KMS-11 (cell line): ENCODE measurements around the gene PRDX5.

Source experiments
- H2AFZ ChIP-seq: fragments of 200-600 bp; sonication (generic); 2 replicates; pipeline ENCODE4 v1.6.1; 2016; ENCODE audit warnings: antibody characterized with exemption, mixed run types, low read depth
- H3K27ac ChIP-seq: fragments of 200-600 bp; sonication (generic); 2 replicates; pipeline ENCODE4 v1.6.1; 2016; ENCODE audit warnings: mild to moderate bottlenecking, mixed run types
- H3K27me3 ChIP-seq: fragments of 200-600 bp; sonication (generic); 2 replicates; pipeline ENCODE4 v1.6.1; 2017; ENCODE audit warnings: mild to moderate bottlenecking, low read depth, mixed run types, moderate library complexity; ENCODE audit not compliant: insufficient read depth
- H3K36me3 ChIP-seq: fragments of 200-600 bp; sonication (generic); 2 replicates; pipeline ENCODE4 v1.6.1; 2017; ENCODE audit warnings: mild to moderate bottlenecking, mixed run types; ENCODE audit not compliant: insufficient read depth
- H3K4me1 ChIP-seq: fragments of 200-600 bp; sonication (generic); 2 replicates; pipeline ENCODE4 v1.6.1; 2016; ENCODE audit warnings: mild to moderate bottlenecking, low read depth, mixed run types; ENCODE audit not compliant: poor library complexity, severe bottlenecking
- H3K4me2 ChIP-seq: fragments of 200-600 bp; sonication (generic); 2 replicates; pipeline ENCODE4 v1.7.0; 2016; ENCODE audit warnings: mild to moderate bottlenecking, mixed run types
- H3K4me3 ChIP-seq: fragments of 200-600 bp; sonication (generic); IDR thresholded peaks from 2 replicates; pipeline ENCODE4 v1.6.1; 2017; ENCODE audit warnings: low read depth, low read length, mixed read lengths; ENCODE audit not compliant: insufficient read depth
- H3K79me2 ChIP-seq: fragments of 200-600 bp; sonication (generic); 2 replicates; pipeline ENCODE4 v1.6.1; 2016; ENCODE audit warnings: low read depth, mixed run types; ENCODE audit not compliant: insufficient read depth
- H3K9ac ChIP-seq: fragments of 200-600 bp; sonication (generic); 2 replicates; pipeline ENCODE4 v1.6.1; 2016; ENCODE audit warnings: mild to moderate bottlenecking, mixed run types
- H4K20me1 ChIP-seq: fragments of 200-600 bp; sonication (generic); 2 replicates; pipeline ENCODE4 v1.6.1; 2016; ENCODE audit warnings: mild to moderate bottlenecking, mixed run types; ENCODE audit not compliant: insufficient read depth
- CTCF ChIP-seq: fragments of 200-600 bp; sonication (generic); conservative IDR thresholded peaks from 2 replicates; pipeline ENCODE4 v1.6.1; 2017; ENCODE audit warnings: low read depth, mild to moderate bottlenecking, antibody characterized with exemption, low read length, moderate library complexity, mixed read lengths

PRDX5 gene

GRCh38 chr11:64360448-64360921, 42.6 kb downstream of the PRDX5 start:
- H3K27ac ChIP-seq, result no peak overlapping the region
- H3K27me3 ChIP-seq, result no peaks in the 10 kb centered on the region
- H2AFZ ChIP-seq, result no peak overlapping the region
- H3K4me1 ChIP-seq, result peaks cover 38% of the 10 kb centered on the region
- peaks cover 5% of the 10 kb centered on the region; the same call in 1 of the 2 replicates for H3K36me3 ChIP-seq
- no peak overlapping the region for H3K4me3 ChIP-seq
- H4K20me1 ChIP-seq, result no peaks in the 10 kb centered on the region
- no peaks in the 10 kb centered on the region for H3K79me2 ChIP-seq
- H3K9ac ChIP-seq, result no peak overlapping the region
- H3K4me2 ChIP-seq, result no peak overlapping the region; the same call in 1 of the 2 replicates
- no peak for TF ChIP-seq CTCF

- no peak overlapping the region for H3K4me3 ChIP-seq
- H3K79me2 ChIP-seq, result no peaks in the 10 kb centered on the region
- H2AFZ ChIP-seq, result no peak overlapping the region
- peaks cover 38% of the 10 kb centered on the region for H3K4me1 ChIP-seq
- H3K4me2 ChIP-seq, result no peak overlapping the region
- no peak overlapping the region for H3K9ac ChIP-seq
- no peak overlapping the region for H3K27ac ChIP-seq
- H3K36me3 ChIP-seq, result peaks cover 5% of the 10 kb centered on the region; the same call in 1 of the 2 replicates
- H3K27me3 ChIP-seq, result no peaks in the 10 kb centered on the region
- no peak for TF ChIP-seq CTCF
- H4K20me1 ChIP-seq, result no peaks in the 10 kb centered on the region
Measured at GRCh38 chr11:64361659-64362058, 43.7 kb downstream of the PRDX5 start.

GRCh38 chr11:64362339-64362738, 44.4 kb downstream of the PRDX5 start:
- no peak for TF ChIP-seq CTCF
- no peak overlapping the region for H3K9ac ChIP-seq
- no peak overlapping the region for H2AFZ ChIP-seq
- H3K4me2 ChIP-seq, result no peak overlapping the region
- H3K27ac ChIP-seq, result no peak overlapping the region
- H3K36me3 ChIP-seq, result peaks cover 5% of the 10 kb centered on the region; the same call in 1 of the 2 replicates
- H3K4me3 ChIP-seq, result no peak overlapping the region
- no peaks in the 10 kb centered on the region for H4K20me1 ChIP-seq
- H3K4me1 ChIP-seq, result peaks cover 38% of the 10 kb centered on the region
- no peaks in the 10 kb centered on the region for H3K79me2 ChIP-seq
- H3K27me3 ChIP-seq, result no peaks in the 10 kb centered on the region

- H4K20me1 ChIP-seq, result no peaks in the 10 kb centered on the region
- no peak overlapping the region for H3K4me2 ChIP-seq
- no peak overlapping the region for H2AFZ ChIP-seq
- H3K27ac ChIP-seq, result no peak overlapping the region
- H3K36me3 ChIP-seq, result peaks cover 5% of the 10 kb centered on the region; the same call in 1 of the 2 replicates
- no peak overlapping the region for H3K4me3 ChIP-seq
- H3K9ac ChIP-seq, result no peak overlapping the region
- peaks cover 26% of the 10 kb centered on the region for H3K4me1 ChIP-seq
- TF ChIP-seq CTCF, result no peak
- no peaks in the 10 kb centered on the region for H3K27me3 ChIP-seq
- no peaks in the 10 kb centered on the region for H3K79me2 ChIP-seq
Measured at GRCh38 chr11:64364435-64364834, 46.5 kb downstream of the PRDX5 start.
